ENCODE results near the gene ANKHD1. TPM values are rescaled to one million over a fixed set of nuclear protein-coding genes. Genes with fewer than 3 reads are reported as not detected.

The ANKHD1 gene
- polyA plus RNA-seq, 4 donors = 101 to 115 (median 108) TPM

- no peak for DNase-seq (ENCODE audit: low read depth in 4 of 4, low spot score in 3 of 4)
Measured at GRCh38 chr5:140588311-140589070, 186.9 kb downstream of the ANKHD1 start.

Other genes with a start within 250 kb of the ANKHD1 start
- 10 to 100 TPM; 63.5 to 84.3 (median 78.1) TPM for gene CYSTM1, start 226.6 kb upstream of the ANKHD1 start, polyA plus RNA-seq (ENCODE audit: insufficient read length in 4 of 4)
- 100 to 1,000 TPM in 3 of 4 donors, 10 to 100 TPM in 1; 89.3 to 109 (median 104) TPM for gene PFDN1, start 98.7 kb upstream of the ANKHD1 start, polyA plus RNA-seq (ENCODE audit: insufficient read length in 4 of 4)
- 10 to 100 TPM; 10.7 to 12.4 (median 11.0) TPM for gene HBEGF, start 55.2 kb upstream of the ANKHD1 start, polyA plus RNA-seq (ENCODE audit: insufficient read length in 4 of 4)
- 10 to 100 TPM; 17.6 to 36.2 (median 19.8) TPM for gene SLC4A9, start 41.6 kb upstream of the ANKHD1 start, polyA plus RNA-seq (ENCODE audit: insufficient read length in 4 of 4)
- gene EIF4EBP3, start 145.8 kb downstream of the ANKHD1 start, polyA plus RNA-seq (ENCODE audit: insufficient read length in 4 of 4) = 10 to 100 TPM; 10.4 to 12.5 (median 12.0) TPM
- gene SRA1, start 155.6 kb downstream of the ANKHD1 start, polyA plus RNA-seq (ENCODE audit: insufficient read length in 4 of 4) = 10 to 100 TPM; 23.4 to 29.6 (median 26.4) TPM
- 10 to 100 TPM; 31.3 to 39.8 (median 33.9) TPM for gene APBB3, start 162.8 kb downstream of the ANKHD1 start, polyA plus RNA-seq (ENCODE audit: insufficient read length in 4 of 4)
- gene SLC35A4, start 163.0 kb downstream of the ANKHD1 start, polyA plus RNA-seq (ENCODE audit: insufficient read length in 4 of 4) = 10 to 100 TPM; 83.5 to 87.5 (median 85.2) TPM
- 10 to 100 TPM in 1 of 4 donors, 1 to 10 TPM in 3; 7.3 to 10.0 (median 8.4) TPM for gene CD14, start 231.3 kb downstream of the ANKHD1 start, polyA plus RNA-seq (ENCODE audit: insufficient read length in 4 of 4)
- 10 to 100 TPM; 15.5 to 18.8 (median 16.9) TPM for gene TMCO6, start 237.6 kb downstream of the ANKHD1 start, polyA plus RNA-seq (ENCODE audit: insufficient read length in 4 of 4)
- 100 to 1,000 TPM in 1 of 4 donors, 10 to 100 TPM in 3; 73.4 to 113 (median 79.0) TPM for gene NDUFA2, start 245.8 kb downstream of the ANKHD1 start, polyA plus RNA-seq (ENCODE audit: insufficient read length in 4 of 4)
- gene IK, start 246.0 kb downstream of the ANKHD1 start, polyA plus RNA-seq (ENCODE audit: insufficient read length in 4 of 4) = 100 to 1,000 TPM; 150 to 164 (median 156) TPM

Measured in right renal pelvis (tissue), 4 donors.